Panc1 (cell line): Measurements from ENCODE around the gene ADAMTSL3. TPM values are rescaled to one million over a fixed set of nuclear protein-coding genes. Genes with fewer than 3 reads are reported as not detected.

Source experiments
- ATAC-seq: fragments of 200-7000 bp; cut with Tn5 transposase; 2 replicates; pipeline ENCODE4 v1.9.1; 2020; ENCODE audit warnings: mild to moderate bottlenecking, moderate library complexity
- BruUV-seq: library from RNA; stranded (reverse); fragments of 400-500 nt; replicated peaks from 2 replicates; lab custom pipeline; 2021; lab: Mats Ljungman, UMichigan
- CTCF ChIA-PET: fragments of 300-600 bp; sonication (Branson Sonifier 250); formaldehyde crosslinking; loops from one replicate; lab custom pipeline; 2022; ENCODE audit warnings: antibody characterized with exemption; lab: Charles Lee
- POLR2A ChIA-PET: fragments of 300-600 bp; sonication (Branson Sonifier 250); formaldehyde crosslinking; loops from one replicate; lab custom pipeline; 2022; ENCODE audit warnings: antibody characterized with exemption; lab: Charles Lee
- DNase-seq: peaks from one replicate; pipeline ENCODE4 v3.0.0-alpha.2; 2010; ENCODE audit warnings: low read depth, low spot score
- H3K27ac ChIP-seq: 2 replicates; pipeline ENCODE4 v1.5.1; 2011; ENCODE audit warnings: mild to moderate bottlenecking, low read length, inconsistent platforms
- H3K27me3 ChIP-seq: fragments of 200-500 bp; sonication (Bioruptor generic); 2 replicates; pipeline ENCODE4 v1.6.0; 2014; ENCODE audit warnings: low read length, inconsistent platforms; ENCODE audit not compliant: control insufficient read depth, insufficient read depth
- H3K36me3 ChIP-seq: fragments of 200-500 bp; sonication (Bioruptor generic); 2 replicates; pipeline ENCODE4 v1.5.1; 2014; ENCODE audit warnings: inconsistent platforms, mild to moderate bottlenecking, low read length, moderate library complexity; ENCODE audit not compliant: control insufficient read depth, insufficient read depth
- H3K4me1 ChIP-seq: 2 replicates; pipeline ENCODE4 v1.5.1; 2011; ENCODE audit warnings: inconsistent platforms, mild to moderate bottlenecking, low read length, moderate library complexity; ENCODE audit not compliant: control insufficient read depth, insufficient read depth
- H3K4me3 ChIP-seq, 2 experiments: 2 replicates each; pipeline ENCODE4 v1.5.1; 2011 to 2012; ENCODE audit warnings: low read depth in 2 of 2, low read length in 2 of 2, mild to moderate bottlenecking in 2 of 2, inconsistent platforms in 1 of 2, moderate library complexity in 1 of 2
- H3K9me3 ChIP-seq: fragments of 200-500 bp; sonication (Bioruptor generic); 2 replicates; pipeline ENCODE4 v1.5.1; 2014; ENCODE audit warnings: low read depth, mild to moderate bottlenecking, inconsistent platforms, low read length, moderate library complexity; ENCODE audit not compliant: control insufficient read depth, insufficient read depth
- POLR2AphosphoS5 ChIP-seq: IDR thresholded peaks from 2 replicates; pipeline ENCODE4 v1.6.1; 2012; ENCODE audit warnings: mild to moderate bottlenecking, low read depth, low read length, moderate library complexity
- SIN3A ChIP-seq: IDR thresholded peaks from 2 replicates; pipeline ENCODE4 v1.6.1; 2012; ENCODE audit warnings: low read depth, mild to moderate bottlenecking, low read length, moderate library complexity, borderline replicate concordance; ENCODE audit not compliant: insufficient read depth
- TCF7L2 ChIP-seq: IDR thresholded peaks from 2 replicates; pipeline ENCODE4 v1.6.1; 2011; ENCODE audit warnings: mild to moderate bottlenecking, low read depth, low read length, inconsistent platforms
- in situ Hi-C: cut with HindIII; loops from 2 replicates; pipeline ENCODE4 v1.10.0; 2016; ENCODE audit warnings: low sequenced_read_pairs, low pct_unique_long_range_greater_than_20kb
- intact Hi-C: fragments of 100-400 bp; cut with micrococcal nuclease; formaldehyde crosslinking; loops from one replicate; pipeline ENCODE4 v1.10.0; 2022; ENCODE audit not compliant: unreplicated experiment
- total RNA-seq: library from RNA; stranded (reverse); gene quantifications from one replicate; pipeline ENCODE4 v1.2.1, GENCODE V29; 2021; ENCODE audit not compliant: unreplicated experiment
- TF ChIP-seq, protein P1 (sequence below), 2 experiments: IDR thresholded peaks; 2 replicates each; pipeline ENCODE4 v1.6.1; 2011 to 2012; ENCODE audit warnings: low read depth in 2 of 2, control low read depth in 1 of 2, low read length in 1 of 2, mild to moderate bottlenecking in 1 of 2, moderate library complexity in 1 of 2; ENCODE audit not compliant: insufficient read depth in 1 of 2
- TF ChIP-seq, protein P2 (sequence below): fragments of 450-650 bp; IDR thresholded peaks from 2 replicates; pipeline ENCODE4 v1.5.1; 2017; ENCODE audit warnings: mild to moderate bottlenecking

The ADAMTSL3 gene
- total RNA-seq, 1 experiment from 2014 or later: not detected

DNA sequence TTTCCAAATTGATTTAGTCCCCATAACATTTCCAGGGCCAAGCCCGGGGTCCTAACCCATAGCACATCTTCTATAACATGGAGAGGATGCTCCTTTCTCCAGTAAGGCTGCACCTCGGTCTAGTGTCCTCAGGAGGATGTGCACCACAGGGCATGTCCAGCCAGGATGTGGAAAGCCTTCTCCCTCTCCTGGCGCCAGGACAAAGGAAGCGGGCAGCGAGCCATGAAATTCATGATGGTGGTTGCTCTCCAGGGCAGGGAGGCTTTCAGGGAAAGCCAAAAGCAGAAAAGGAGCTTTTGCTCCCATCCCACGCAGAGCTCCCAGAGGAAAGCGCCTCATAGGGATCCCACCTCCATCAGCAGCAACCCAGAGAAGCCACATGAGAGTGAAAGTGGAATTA, 220.0 kb downstream of the ADAMTSL3 start:
- Histone ChIP-seq H3K27me3 (no peaks in the 10 kb centered on the region), H3K4me1 (no peaks in the 10 kb centered on the region), H3K9me3 (no peaks in the 10 kb centered on the region), H3K27ac (no peak overlapping the region), H3K4me3 (no peak overlapping the region), H3K36me3 (no peaks in the 10 kb centered on the region)
- intact Hi-C loops: no loop called here
- in situ Hi-C loops: no loop called here
- no peak for DNase-seq
- no peak for ATAC-seq
- TF ChIP-seq, protein P1, sequence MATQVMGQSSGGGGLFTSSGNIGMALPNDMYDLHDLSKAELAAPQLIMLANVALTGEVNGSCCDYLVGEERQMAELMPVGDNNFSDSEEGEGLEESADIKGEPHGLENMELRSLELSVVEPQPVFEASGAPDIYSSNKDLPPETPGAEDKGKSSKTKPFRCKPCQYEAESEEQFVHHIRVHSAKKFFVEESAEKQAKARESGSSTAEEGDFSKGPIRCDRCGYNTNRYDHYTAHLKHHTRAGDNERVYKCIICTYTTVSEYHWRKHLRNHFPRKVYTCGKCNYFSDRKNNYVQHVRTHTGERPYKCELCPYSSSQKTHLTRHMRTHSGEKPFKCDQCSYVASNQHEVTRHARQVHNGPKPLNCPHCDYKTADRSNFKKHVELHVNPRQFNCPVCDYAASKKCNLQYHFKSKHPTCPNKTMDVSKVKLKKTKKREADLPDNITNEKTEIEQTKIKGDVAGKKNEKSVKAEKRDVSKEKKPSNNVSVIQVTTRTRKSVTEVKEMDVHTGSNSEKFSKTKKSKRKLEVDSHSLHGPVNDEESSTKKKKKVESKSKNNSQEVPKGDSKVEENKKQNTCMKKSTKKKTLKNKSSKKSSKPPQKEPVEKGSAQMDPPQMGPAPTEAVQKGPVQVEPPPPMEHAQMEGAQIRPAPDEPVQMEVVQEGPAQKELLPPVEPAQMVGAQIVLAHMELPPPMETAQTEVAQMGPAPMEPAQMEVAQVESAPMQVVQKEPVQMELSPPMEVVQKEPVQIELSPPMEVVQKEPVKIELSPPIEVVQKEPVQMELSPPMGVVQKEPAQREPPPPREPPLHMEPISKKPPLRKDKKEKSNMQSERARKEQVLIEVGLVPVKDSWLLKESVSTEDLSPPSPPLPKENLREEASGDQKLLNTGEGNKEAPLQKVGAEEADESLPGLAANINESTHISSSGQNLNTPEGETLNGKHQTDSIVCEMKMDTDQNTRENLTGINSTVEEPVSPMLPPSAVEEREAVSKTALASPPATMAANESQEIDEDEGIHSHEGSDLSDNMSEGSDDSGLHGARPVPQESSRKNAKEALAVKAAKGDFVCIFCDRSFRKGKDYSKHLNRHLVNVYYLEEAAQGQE (IDR thresholded peaks at IDR 0.05; ENCODE audit: insufficient read depth in 1 of 2, low read depth in 2 of 2, low read length in 1 of 2): no peak
- TF ChIP-seq, protein P2, sequence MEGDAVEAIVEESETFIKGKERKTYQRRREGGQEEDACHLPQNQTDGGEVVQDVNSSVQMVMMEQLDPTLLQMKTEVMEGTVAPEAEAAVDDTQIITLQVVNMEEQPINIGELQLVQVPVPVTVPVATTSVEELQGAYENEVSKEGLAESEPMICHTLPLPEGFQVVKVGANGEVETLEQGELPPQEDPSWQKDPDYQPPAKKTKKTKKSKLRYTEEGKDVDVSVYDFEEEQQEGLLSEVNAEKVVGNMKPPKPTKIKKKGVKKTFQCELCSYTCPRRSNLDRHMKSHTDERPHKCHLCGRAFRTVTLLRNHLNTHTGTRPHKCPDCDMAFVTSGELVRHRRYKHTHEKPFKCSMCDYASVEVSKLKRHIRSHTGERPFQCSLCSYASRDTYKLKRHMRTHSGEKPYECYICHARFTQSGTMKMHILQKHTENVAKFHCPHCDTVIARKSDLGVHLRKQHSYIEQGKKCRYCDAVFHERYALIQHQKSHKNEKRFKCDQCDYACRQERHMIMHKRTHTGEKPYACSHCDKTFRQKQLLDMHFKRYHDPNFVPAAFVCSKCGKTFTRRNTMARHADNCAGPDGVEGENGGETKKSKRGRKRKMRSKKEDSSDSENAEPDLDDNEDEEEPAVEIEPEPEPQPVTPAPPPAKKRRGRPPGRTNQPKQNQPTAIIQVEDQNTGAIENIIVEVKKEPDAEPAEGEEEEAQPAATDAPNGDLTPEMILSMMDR: no peak
- TF ChIP-seq POLR2AphosphoS5 (no peak), TCF7L2 (no peak), SIN3A (no peak)
- CTCF ChIA-PET: no interaction called here
- POLR2A ChIA-PET: no interaction called here
- no TSS peak for BruUV-seq

DNA sequence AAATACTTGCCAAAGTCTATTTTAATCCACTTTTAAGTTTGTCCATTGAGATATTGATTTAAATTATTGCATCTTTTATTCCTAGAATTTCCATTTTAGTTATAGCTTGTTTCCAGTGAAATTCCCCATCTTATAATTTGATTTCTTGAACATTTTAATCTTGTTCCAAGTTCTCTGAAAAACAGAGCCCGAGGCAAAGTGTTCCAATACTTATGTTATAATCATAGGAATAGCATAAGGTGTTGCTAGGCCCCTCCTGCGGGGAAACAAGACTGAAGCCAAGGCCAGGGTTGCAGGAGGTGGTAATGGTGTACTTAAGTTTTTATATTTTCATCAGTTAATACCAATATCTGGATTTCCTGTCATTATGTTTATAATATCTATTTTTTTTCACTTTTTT, 226.6 kb downstream of the ADAMTSL3 start:
- in situ Hi-C loops (no loop called here), intact Hi-C loops (no loop called here)
- no peaks in the 10 kb centered on the region for H3K4me1 ChIP-seq

More for the DNA sequence above, 226.6 kb downstream of the ADAMTSL3 start:
- Histone ChIP-seq H3K27me3 (no peaks in the 10 kb centered on the region), H3K27ac (no peak overlapping the region), H3K36me3 (no peaks in the 10 kb centered on the region), H3K9me3 (no peaks in the 10 kb centered on the region), H3K4me3 (no peak overlapping the region)
- ChIA-PET CTCF (no interaction called here), POLR2A (no interaction called here)
- BruUV-seq: no TSS peak
- TF ChIP-seq, protein P1 (IDR thresholded peaks at IDR 0.05; ENCODE audit: insufficient read depth in 1 of 2, low read depth in 2 of 2, low read length in 1 of 2): no peak
- no peak for TF ChIP-seq TCF7L2
- no peak for TF ChIP-seq SIN3A
- no peak for DNase-seq
- ATAC-seq: no peak
